Measurements from ENCODE around the gene CNTN3. TPM values are rescaled to one million over a fixed set of nuclear protein-coding genes. Genes with fewer than 3 reads are reported as not detected.

Gene CNTN3
- total and polyA plus RNA-seq, 2 of the 13 experiments (the other 11 are each of a cell fraction or from before 2014, with no cell fraction given): not detected

- TF ChIP-seq MLXIP (CRISPR knock-in tag; IDR thresholded peaks at IDR 0.05; ENCODE audit: borderline replicate concordance) (no peak), CCAR2 (optimal IDR thresholded peaks at IDR 0.05; ENCODE audit: low read depth, low read length) (no peak), ONECUT2 (CRISPR knock-in tag; IDR thresholded peaks at IDR 0.05) (no peak)
Observed at GRCh38 chr3:74639681-74640080, 25.2 kb upstream of the CNTN3 start (continued).

GRCh38 chr3:74636981-74637380 lies 22.5 kb upstream of the CNTN3 start:
- FAIRE-seq (no peak), DNase-seq (ENCODE audit: low spot score) (no peak), ATAC-seq (no peak)
- intact Hi-C loops (cut with micrococcal nuclease; ENCODE audit: unreplicated experiment): no loop called here
- Histone ChIP-seq H3K4me2 (ENCODE audit: low read depth, low read length) (no peak overlapping the region), H3K4me3 (replicated peaks in 1 of 3; ENCODE audit: insufficient read depth in 1 of 3, low read depth in 2 of 3, low read length in 3 of 3) (no peak overlapping the region), H3K27ac (ENCODE audit: extremely low read length, insufficient read depth, low read length) (no peak overlapping the region), H2AFZ (ENCODE audit: low read length) (no peak overlapping the region), H3K36me3 (replicated peaks in 1 of 2; ENCODE audit: control insufficient read depth in 1 of 2, insufficient read depth in 2 of 2, low read length in 2 of 2) (no peaks in the 10 kb centered on the region), H3K27me3 (ENCODE audit: control insufficient read depth in 1 of 2, insufficient read depth in 2 of 2, low read length in 2 of 2) (no peaks in the 10 kb centered on the region), H4K20me1 (ENCODE audit: insufficient read depth, low read length) (no peaks in the 10 kb centered on the region), H3K79me2 (ENCODE audit: insufficient read depth, low read length) (no peaks in the 10 kb centered on the region), H3K9me3 (ENCODE audit: low read length) (no peaks in the 10 kb centered on the region), H3K4me1 (ENCODE audit: insufficient read depth, low read length) (no peaks in the 10 kb centered on the region), H3K9ac (ENCODE audit: insufficient read depth, low read depth, low read length) (no peak overlapping the region)
- TF ChIP-seq HOXA3 (CRISPR knock-in tag; IDR thresholded peaks at IDR 0.05) (no peak), CEBPZ (IDR thresholded peaks at IDR 0.05; ENCODE audit: low read length) (no peak), ZNF367 (CRISPR knock-in tag; IDR thresholded peaks at IDR 0.05; ENCODE audit: borderline replicate concordance) (no peak)
- POLR2A ChIA-PET: no interaction called here
- no TSS peak for BruUV-seq (replicated peaks)
- CTCF ChIA-PET (ENCODE audit: low intra/inter-chr PET ratio, low total read pairs): no interaction called here
- in situ Hi-C loops (cut with HindIII; ENCODE audit: extremely low pct_ligation_motif_present, low pct_unique_long_range_greater_than_20kb): no loop called here

Data from HepG2 (cell line).